Astrocyte of the cerebellum (primary cell): ENCODE data around the gene RHBDL1.

Source experiments
- DNase-seq: peaks from one replicate; pipeline ENCODE4 v3.0.0-alpha.2; 2011; ENCODE audit warnings: low read depth
- H3K4me3 ChIP-seq: 2 replicates; pipeline ENCODE4 v1.5.1; 2011; ENCODE audit warnings: mild to moderate bottlenecking, low read depth, low read length, moderate library complexity
- CTCF ChIP-seq: IDR thresholded peaks from 2 replicates; pipeline ENCODE4 v1.5.1; 2012; ENCODE audit warnings: low read length, low read depth, moderate library complexity, mild to moderate bottlenecking; ENCODE audit errors: missing control alignments
- in situ Hi-C: cut with HindIII; loops from 2 replicates; pipeline ENCODE4 v1.10.0; 2017; ENCODE audit warnings: low sequenced_read_pairs

RHBDL1 gene

GRCh38 chr16:674968-675883, at the start of gene RHBDL1:
RHBDL1 (plus strand) TSS chr16:675671; CDS start chr16:675791, 120 bp downstream.
- in situ Hi-C loops, result no loop called here
- no peak for TF ChIP-seq CTCF
- no peak for DNase-seq
- peak within 1 kb of the TSS; percentile 31 for H3K4me3 ChIP-seq

GRCh38 chr16:625977-626765, 49.3 kb upstream of the RHBDL1 start:
- in situ Hi-C loops, result no loop called here
- no peak overlapping the region for H3K4me3 ChIP-seq
- no peak for DNase-seq
- TF ChIP-seq CTCF, result no peak

GRCh38 chr16:626787-627453, 48.6 kb upstream of the RHBDL1 start:
- DNase-seq, result peak; percentile 94
- no peak overlapping the region for H3K4me3 ChIP-seq
- no peak for TF ChIP-seq CTCF
- in situ Hi-C loops, result no loop called here

GRCh38 chr16:627454-628239, 47.8 kb upstream of the RHBDL1 start:
- no peak overlapping the region for H3K4me3 ChIP-seq
- DNase-seq, result no peak
- TF ChIP-seq CTCF, result no peak
- in situ Hi-C loops, result no loop called here

GRCh38 chr16:628321-629061, 47.0 kb upstream of the RHBDL1 start:
- no peak overlapping the region for H3K4me3 ChIP-seq
- no peak for DNase-seq
- in situ Hi-C loops, result no loop called here
- TF ChIP-seq CTCF, result no peak
